Aorta (tissue), 5 donors: ENCODE results near the gene NPAS3. TPM values are rescaled to one million over a fixed set of nuclear protein-coding genes. Genes with fewer than 3 reads are reported as not detected.

Experiments
- ATAC-seq: fragments of 200-7000 bp; cut with Tn5 transposase; one replicate; pipeline ENCODE4 v1.9.1; 2022; ENCODE audit warnings: moderate library complexity; ENCODE audit not compliant: low FRiP score
- DNase-seq, 2 donors: peaks; one replicate each; pipeline ENCODE4 v3.0.0-alpha.2; 2020
- H3K27ac ChIP-seq, 2 donors: one replicate each; pipeline ENCODE4 v1.5.1; 2013; ENCODE audit warnings: low read length in 2 of 2, mild to moderate bottlenecking in 2 of 2, moderate library complexity in 2 of 2, control low read depth in 1 of 2, inconsistent platforms in 1 of 2, low read depth in 1 of 2
- H3K27me3 ChIP-seq, 2 donors: one replicate each; pipeline ENCODE4 v1.6.1; 2013; ENCODE audit warnings: control low read depth in 1 of 2, low read length in 1 of 2, mild to moderate bottlenecking in 1 of 2, moderate library complexity in 1 of 2; ENCODE audit not compliant: insufficient read depth in 2 of 2, control insufficient read depth in 1 of 2
- H3K36me3 ChIP-seq, 2 donors: one replicate each; pipeline ENCODE4 v1.6.1; 2013; ENCODE audit warnings: control low read depth in 1 of 2, low read length in 1 of 2, mild to moderate bottlenecking in 1 of 2; ENCODE audit not compliant: insufficient read depth in 2 of 2, control insufficient read depth in 1 of 2
- H3K4me1 ChIP-seq, 2 donors: one replicate each; pipeline ENCODE4 v1.6.1; 2013; ENCODE audit warnings: low read length in 2 of 2, control low read depth in 1 of 2, mild to moderate bottlenecking in 1 of 2, moderate library complexity in 1 of 2; ENCODE audit not compliant: insufficient read depth in 2 of 2, control insufficient read depth in 1 of 2
- H3K4me3 ChIP-seq, 2 donors: one replicate each; pipeline ENCODE4 v1.5.1; 2013; ENCODE audit warnings: low read length in 2 of 2, control low read depth in 1 of 2, mild to moderate bottlenecking in 1 of 2
- H3K9me3 ChIP-seq: one replicate; pipeline ENCODE4 v1.6.1; 2013; ENCODE audit warnings: mild to moderate bottlenecking, low read length; ENCODE audit not compliant: control insufficient read depth
- WGBS, 2 donors: extraction: QIAGEN DNeasy Blood & Tissue Kit; methylation state at CpG; one replicate each; pipeline ENCODE4 v1.1.7; 2013; 5-methylcytosine and 5-hydroxymethylcytosine counted together
- intact Hi-C, 2 donors: fragments of 100-400 bp; cut with DNase I; formaldehyde crosslinking; loops; one replicate each; pipeline versions ENCODE4 v1.14.2 to v1.15.0; 2022
- polyA plus RNA-seq, 2 donors: library from polyadenylated mRNA; stranded (reverse); fragments of 200-250 nt; gene quantifications; one replicate each; pipeline ENCODE4 v1.2.3, GENCODE V29; 2013
- total RNA-seq, 2 donors: library from RNA; stranded (reverse); fragmentation: NEBNext Ultra II Directional; extraction: Animal tissue kit (Norgen Biotek cat#: 25700); gene quantifications; one replicate each; pipeline ENCODE4 v1.2.1, GENCODE V29; 2021
- donor health status: healthy with polysubstance abuse.
- donor health status: Bipolar disorder and iron deficiency.
- donor health status: DM: no; HTN: no; CAD: no.
- donor health status: DM: no; HTN: no; CAD: no.
- donor health status: DM: yes; HTN: yes; CAD: no.

NPAS3 gene
- total and polyA plus RNA-seq, 4 donors, result 0.13 to 4.3 (median 0.50) TPM

DNA sequence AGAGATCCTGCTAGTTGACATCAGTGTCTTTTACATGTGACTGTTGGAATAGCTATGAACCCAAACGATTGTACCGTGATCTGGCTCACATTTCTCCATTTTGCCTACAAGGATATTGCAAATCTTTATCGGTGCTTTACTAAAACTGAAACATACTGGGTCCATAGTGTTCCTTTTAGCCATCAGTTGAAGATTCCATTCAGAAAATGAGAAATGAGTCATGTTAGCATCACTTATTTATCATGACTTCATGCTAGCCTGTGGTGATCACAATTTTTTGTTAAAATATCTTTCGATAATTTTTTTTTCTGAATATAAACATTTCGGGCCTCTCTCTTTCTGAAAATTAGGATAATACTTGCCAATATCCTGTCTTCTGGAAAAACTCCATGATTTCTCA lies 801.9 kb downstream of the NPAS3 start:
- DNase-seq (no peak), ATAC-seq (no peak)
- Histone ChIP-seq H3K27ac (no peak overlapping the region), H3K9me3 (no peaks in the 10 kb centered on the region), H3K4me3 (no peak overlapping the region), H3K36me3 (no peaks in the 10 kb centered on the region), H3K4me1 (peaks cover 0 to 2% of the 10 kb centered on the region in 2 donors), H3K27me3 (no peaks in the 10 kb centered on the region)
- WGBS, 2 donors, result 90 to 91% methylated on average over 5 of the region's 5 CpGs
- intact Hi-C loops, result no loop called here

DNA sequence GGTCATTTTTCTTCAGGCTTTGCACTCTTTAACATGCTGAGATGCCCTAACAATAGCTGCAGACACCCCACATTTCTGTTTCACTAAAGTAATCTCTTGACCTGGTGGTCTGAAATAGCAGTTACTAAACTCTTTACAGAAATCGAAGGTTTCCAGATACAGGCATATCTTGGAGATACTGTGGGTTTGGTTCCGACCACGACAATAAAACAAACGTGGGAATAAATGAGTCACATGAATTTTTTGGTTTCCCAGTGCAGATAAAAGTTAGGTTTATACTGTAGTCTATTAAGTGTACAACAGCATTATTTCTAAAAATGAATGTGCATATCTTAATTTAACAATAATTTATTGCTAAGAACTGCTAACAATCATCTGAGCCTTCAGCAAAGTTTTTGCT lies 803.5 kb downstream of the NPAS3 start:
- ATAC-seq, result no peak
- H3K36me3 ChIP-seq, result no peaks in the 10 kb centered on the region
- H3K4me1 ChIP-seq, result peaks cover 0 to 2% of the 10 kb centered on the region in 2 donors
- 41 to 49% methylated on average over 4 of the region's 4 CpGs for WGBS, 2 donors
- no peaks in the 10 kb centered on the region for H3K9me3 ChIP-seq
- no peaks in the 10 kb centered on the region for H3K27me3 ChIP-seq
- intact Hi-C loops, result no loop called here
- no peak overlapping the region for H3K27ac ChIP-seq
- no peak overlapping the region for H3K4me3 ChIP-seq
- DNase-seq, result no peak

DNA sequence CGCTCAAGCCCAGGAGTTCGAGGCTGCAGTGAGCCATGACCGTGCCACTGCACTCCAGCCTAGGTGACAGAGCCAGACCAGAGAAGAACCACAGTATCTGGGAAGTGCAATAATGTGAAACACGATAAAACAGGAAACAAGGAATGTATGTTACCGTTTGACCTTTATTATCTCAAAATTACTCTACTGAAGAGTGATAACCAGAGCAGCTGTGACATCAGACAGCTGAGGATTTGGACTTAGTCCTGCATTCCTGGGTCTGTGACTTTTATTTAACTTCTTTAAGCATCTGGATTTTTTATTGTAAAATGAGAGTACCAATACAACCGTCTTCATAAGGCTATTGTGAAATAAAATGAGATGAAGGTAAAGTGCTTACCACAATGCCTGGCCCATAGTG lies 806.5 kb downstream of the NPAS3 start:
- H3K4me1 ChIP-seq, result no peaks in the 10 kb centered on the region
- intact Hi-C loops, result no loop called here
- peaks cover 2% of the 10 kb centered on the region for H3K9me3 ChIP-seq
- ATAC-seq (no peak), DNase-seq (no peak)
- no peak overlapping the region for H3K4me3 ChIP-seq
- no peaks in the 10 kb centered on the region for H3K27me3 ChIP-seq
- 61 to 67% methylated on average over 6 of the region's 6 CpGs for WGBS, 2 donors
- no peaks in the 10 kb centered on the region for H3K36me3 ChIP-seq
- no peak overlapping the region for H3K27ac ChIP-seq

DNA sequence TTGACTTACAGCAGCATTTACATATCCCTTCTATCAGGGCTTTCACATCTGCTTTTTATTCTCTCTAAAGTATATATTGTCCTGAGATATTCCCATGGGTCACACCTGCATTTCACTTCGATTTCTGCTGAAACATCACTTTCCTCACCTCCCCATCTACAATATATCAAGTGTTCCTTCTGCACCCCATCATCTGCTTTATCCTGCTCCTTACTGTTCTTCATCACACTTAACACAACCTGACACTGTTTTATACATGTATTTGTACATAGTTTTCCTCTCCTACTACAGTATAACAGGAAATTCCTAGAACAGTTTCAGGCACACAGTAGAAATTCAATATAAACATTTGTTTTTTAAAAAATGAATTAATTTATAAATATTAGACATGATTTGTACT lies 809.1 kb downstream of the NPAS3 start:
- intact Hi-C loops, result no loop called here
- H3K36me3 ChIP-seq, result no peaks in the 10 kb centered on the region
- peaks cover 2% of the 10 kb centered on the region for H3K9me3 ChIP-seq
- no peaks in the 10 kb centered on the region for H3K4me1 ChIP-seq
- no peak for DNase-seq
- H3K27ac ChIP-seq, result no peak overlapping the region
- WGBS, 2 donors, result 54 to 76% methylated on average over 1 of the region's 1 CpG
- no peaks in the 10 kb centered on the region for H3K27me3 ChIP-seq
- ATAC-seq, result no peak
- no peak overlapping the region for H3K4me3 ChIP-seq

DNA sequence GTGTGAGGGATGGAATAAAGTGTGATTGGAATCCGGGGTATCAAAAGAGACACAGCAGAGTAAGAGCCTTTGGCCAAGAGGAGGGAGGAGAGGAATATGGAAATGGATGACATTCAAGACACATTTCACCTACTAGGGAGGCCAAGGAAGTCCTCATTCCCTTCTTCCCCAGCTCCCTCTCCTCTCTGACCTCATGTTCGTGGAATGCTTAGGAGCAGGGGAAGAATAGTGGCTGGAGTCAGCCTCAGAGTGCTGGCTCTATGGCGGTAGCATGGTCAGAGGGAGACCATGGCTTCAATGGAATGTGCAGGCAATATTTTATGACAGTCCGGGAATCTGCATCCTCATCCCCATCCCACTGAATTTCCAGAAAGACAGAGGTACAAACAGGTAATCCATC lies 815.6 kb downstream of the NPAS3 start:
- ATAC-seq (no peak), DNase-seq (no peak)
- Histone ChIP-seq H3K27me3 (no peaks in the 10 kb centered on the region), H3K27ac (no peak overlapping the region), H3K36me3 (no peaks in the 10 kb centered on the region), H3K9me3 (peaks cover 2% of the 10 kb centered on the region), H3K4me1 (no peaks in the 10 kb centered on the region), H3K4me3 (no peak overlapping the region)
- 59 to 71% methylated on average over 4 of the region's 4 CpGs for WGBS, 2 donors
- intact Hi-C loops, result no loop called here

DNA sequence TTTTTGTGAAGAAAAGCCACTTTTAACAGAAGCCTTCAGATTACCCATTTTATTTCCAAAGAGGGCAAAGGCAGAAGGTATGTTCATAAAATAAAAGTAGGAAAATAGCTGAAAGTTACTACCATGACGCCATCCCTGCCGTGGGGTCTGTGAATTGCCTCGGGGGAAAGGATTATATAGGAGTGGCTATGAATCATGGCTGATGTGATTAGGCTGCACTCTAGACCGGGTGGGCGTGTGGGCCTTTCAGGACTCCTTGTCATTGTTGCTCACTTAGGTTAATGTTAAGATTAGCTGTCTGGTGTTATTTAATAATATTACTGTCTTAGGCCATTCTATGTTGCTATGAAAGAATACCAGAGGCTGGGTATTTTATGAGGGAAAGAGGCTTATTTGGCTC lies 816.7 kb downstream of the NPAS3 start:
- H3K9me3 ChIP-seq, result no peaks in the 10 kb centered on the region
- 79 to 81% methylated on average over 5 of the region's 5 CpGs for WGBS, 2 donors
- no peak for DNase-seq
- ATAC-seq, result no peak
- intact Hi-C loops, result no loop called here
- H3K4me1 ChIP-seq, result no peaks in the 10 kb centered on the region
- H3K27ac ChIP-seq, result no peak overlapping the region
- no peaks in the 10 kb centered on the region for H3K36me3 ChIP-seq
- H3K4me3 ChIP-seq, result no peak overlapping the region
- no peaks in the 10 kb centered on the region for H3K27me3 ChIP-seq

DNA sequence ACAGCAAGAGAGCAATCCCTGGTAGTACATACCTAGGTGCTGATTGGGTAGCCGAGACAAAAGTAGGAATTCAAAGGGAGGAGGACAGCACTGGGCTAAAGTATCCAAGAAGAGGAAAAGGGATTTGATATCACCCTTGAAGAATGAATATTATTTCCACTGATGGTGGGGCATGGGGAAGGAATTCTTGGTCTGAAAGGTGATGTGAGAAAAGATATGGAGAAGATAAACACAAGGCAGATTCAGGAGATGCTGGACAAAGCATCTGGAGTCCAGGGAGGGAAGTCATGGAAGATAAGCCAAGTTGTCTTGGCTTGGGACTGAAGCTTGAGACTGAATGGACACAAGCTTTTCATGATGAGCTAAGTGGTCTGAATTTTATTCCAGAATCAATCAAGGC lies 818.2 kb downstream of the NPAS3 start:
- no peak for ATAC-seq
- H3K4me3 ChIP-seq, result no peak overlapping the region
- DNase-seq, result no peak
- intact Hi-C loops, result no loop called here
- H3K36me3 ChIP-seq, result no peaks in the 10 kb centered on the region
- no peak overlapping the region for H3K27ac ChIP-seq
- H3K27me3 ChIP-seq, result no peaks in the 10 kb centered on the region
- no peaks in the 10 kb centered on the region for H3K4me1 ChIP-seq
- 39 to 92% methylated on average over 1 of the region's 1 CpG for WGBS, 2 donors
- H3K9me3 ChIP-seq, result no peaks in the 10 kb centered on the region

DNA sequence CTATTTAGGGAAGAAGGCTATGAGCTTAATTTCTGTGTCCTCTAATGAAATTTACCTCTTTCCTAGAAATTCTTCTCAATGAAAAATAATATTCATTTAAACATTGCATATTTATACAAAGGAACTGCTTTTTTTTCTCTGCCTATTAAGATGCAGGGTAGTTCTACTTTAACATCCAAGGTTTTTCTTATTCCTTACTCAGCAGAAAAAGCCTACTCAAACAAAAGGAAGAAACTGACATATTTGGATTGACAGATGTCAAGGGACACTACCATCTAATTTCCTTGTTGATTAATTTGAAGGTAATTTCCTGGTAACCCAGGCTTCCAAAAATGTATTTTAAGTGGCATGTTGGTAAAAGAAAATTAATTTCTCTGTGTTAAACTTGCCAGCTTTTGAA lies 819.9 kb downstream of the NPAS3 start:
- Histone ChIP-seq H3K36me3 (no peaks in the 10 kb centered on the region), H3K4me1 (no peaks in the 10 kb centered on the region), H3K27me3 (no peaks in the 10 kb centered on the region), H3K4me3 (no peak overlapping the region), H3K9me3 (no peaks in the 10 kb centered on the region), H3K27ac (no peak overlapping the region)
- ATAC-seq (no peak), DNase-seq (no peak)
- intact Hi-C loops, result no loop called here

DNA sequence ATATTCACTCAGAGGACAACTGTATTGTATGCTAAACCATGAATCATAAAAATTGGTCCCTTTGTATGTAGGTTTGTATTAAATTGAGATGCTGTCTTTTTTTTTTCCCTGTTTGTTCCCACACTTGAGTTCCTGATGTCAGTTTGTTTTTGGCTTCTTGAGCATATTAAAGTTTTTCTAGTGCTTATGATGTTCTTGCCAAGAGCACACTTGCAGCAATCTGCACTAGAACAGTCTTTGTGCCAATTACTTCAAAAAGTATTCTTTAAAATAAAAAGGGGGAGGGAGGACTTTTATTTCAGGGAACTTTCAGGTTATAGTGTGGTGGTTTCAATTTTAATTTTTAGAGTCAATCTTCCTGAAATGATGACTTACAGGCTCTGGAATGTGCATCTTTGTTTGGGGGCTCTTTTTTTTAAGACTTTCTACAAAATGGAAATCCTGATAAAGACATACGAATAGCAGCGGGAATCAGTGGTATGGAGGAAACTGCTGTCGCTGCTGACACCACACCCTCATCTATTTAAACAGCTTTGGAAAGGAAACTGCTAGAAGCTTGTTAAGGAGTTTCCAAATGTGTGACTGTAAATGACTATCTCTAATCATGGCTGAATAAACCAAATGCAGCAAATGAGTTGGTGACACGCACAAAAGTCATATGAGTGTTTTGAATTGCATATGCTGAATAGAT lies 823.6 kb downstream of the NPAS3 start:
- no peak overlapping the region for H3K4me3 ChIP-seq
- intact Hi-C loops, result no loop called here

More for the DNA sequence above, 823.6 kb downstream of the NPAS3 start:
- DNase-seq, result no peak
- no peaks in the 10 kb centered on the region for H3K4me1 ChIP-seq
- no peak for ATAC-seq
- no peaks in the 10 kb centered on the region for H3K9me3 ChIP-seq
- H3K36me3 ChIP-seq, result no peaks in the 10 kb centered on the region
- no peaks in the 10 kb centered on the region for H3K27me3 ChIP-seq
- 30 to 32% methylated on average over 4 of the region's 4 CpGs for WGBS, 2 donors
- H3K27ac ChIP-seq, result no peak overlapping the region
